Osteocyte (in vitro differentiated cells): ENCODE results near the gene CDH4. TPM values are rescaled to one million over a fixed set of nuclear protein-coding genes. Genes with fewer than 3 reads are reported as not detected.

Experiments used
- DNase-seq: peaks from one replicate; pipeline ENCODE4 v3.0.0; 2021; ENCODE audit warnings: mixed read lengths; ENCODE audit not compliant: unreplicated experiment; ENCODE audit errors: extremely low spot score
- H3K27ac Mint-ChIP-seq: one replicate; pipeline ENCODE4 v1.8.0; 2021; ENCODE audit warnings: mild to moderate bottlenecking, mixed read lengths; ENCODE audit not compliant: unreplicated experiment
- H3K27me3 Mint-ChIP-seq: one replicate; pipeline ENCODE4 v1.8.0; 2021; ENCODE audit warnings: mixed read lengths; ENCODE audit not compliant: unreplicated experiment
- H3K36me3 Mint-ChIP-seq: one replicate; pipeline ENCODE4 v1.8.0; 2021; ENCODE audit warnings: mixed read lengths; ENCODE audit not compliant: unreplicated experiment
- H3K4me1 Mint-ChIP-seq: one replicate; pipeline ENCODE4 v1.8.0; 2021; ENCODE audit warnings: mixed read lengths; ENCODE audit not compliant: unreplicated experiment
- H3K4me3 Mint-ChIP-seq: one replicate; pipeline ENCODE4 v1.8.0; 2021; ENCODE audit warnings: mild to moderate bottlenecking, moderate library complexity, mixed read lengths; ENCODE audit not compliant: unreplicated experiment
- H3K9me3 Mint-ChIP-seq: one replicate; pipeline ENCODE4 v1.8.0; 2021; ENCODE audit warnings: mixed read lengths; ENCODE audit not compliant: unreplicated experiment
- CTCF ChIP-seq: fragments of 200-600 bp; sonication (generic); IDR thresholded peaks from 2 replicates; pipeline ENCODE4 v1.5.0; 2021; ENCODE audit warnings: antibody characterized with exemption, mild to moderate bottlenecking, moderate library complexity
- total RNA-seq: library from RNA; stranded (reverse); gene quantifications from 2 replicates; pipeline ENCODE4 v1.2.1, GENCODE V29; 2021

Gene CDH4
- total RNA-seq, 1 donor from 2014 or later = 1.3 TPM

GRCh38 chr20:61692479-61692878 is 440.4 kb downstream of the CDH4 start:
- no peaks in the 10 kb centered on the region for H3K4me1 Mint-ChIP-seq
- H3K9me3 Mint-ChIP-seq = no peaks in the 10 kb centered on the region
- no peak overlapping the region for H3K4me3 Mint-ChIP-seq
- no peak overlapping the region for H3K27ac Mint-ChIP-seq
- TF ChIP-seq CTCF = no peak
- no peaks in the 10 kb centered on the region for H3K27me3 Mint-ChIP-seq
- no peak for DNase-seq
- H3K36me3 Mint-ChIP-seq = no peaks in the 10 kb centered on the region

- H3K9me3 Mint-ChIP-seq = no peaks in the 10 kb centered on the region
- H3K27me3 Mint-ChIP-seq = no peaks in the 10 kb centered on the region
- DNase-seq = no peak
- H3K27ac Mint-ChIP-seq = no peak overlapping the region
- TF ChIP-seq CTCF = no peak
- no peak overlapping the region for H3K4me3 Mint-ChIP-seq
- H3K4me1 Mint-ChIP-seq = no peaks in the 10 kb centered on the region
- no peaks in the 10 kb centered on the region for H3K36me3 Mint-ChIP-seq
These were observed 441.1 kb downstream of the CDH4 start for GRCh38 chr20:61693055-61693600.

- Mint-ChIP-seq H3K36me3 (no peaks in the 10 kb centered on the region), H3K4me1 (no peaks in the 10 kb centered on the region), H3K4me3 (no peak overlapping the region), H3K27me3 (no peaks in the 10 kb centered on the region), H3K27ac (no peak overlapping the region), H3K9me3 (no peaks in the 10 kb centered on the region)
- no peak for DNase-seq
- TF ChIP-seq CTCF = no peak
These were observed 442.6 kb downstream of the CDH4 start for GRCh38 chr20:61694682-61695081.

- Mint-ChIP-seq H3K27ac (no peak overlapping the region), H3K36me3 (no peaks in the 10 kb centered on the region), H3K27me3 (no peaks in the 10 kb centered on the region), H3K4me1 (no peaks in the 10 kb centered on the region), H3K9me3 (no peaks in the 10 kb centered on the region), H3K4me3 (no peak overlapping the region)
- DNase-seq = no peak
- no peak for TF ChIP-seq CTCF
These were observed 443.7 kb downstream of the CDH4 start for GRCh38 chr20:61695741-61696140.

GRCh38 chr20:61696181-61696735 is 444.2 kb downstream of the CDH4 start:
- H3K4me3 Mint-ChIP-seq = no peak overlapping the region
- no peak for TF ChIP-seq CTCF
- no peaks in the 10 kb centered on the region for H3K36me3 Mint-ChIP-seq

More at GRCh38 chr20:61696181-61696735, 444.2 kb downstream of the CDH4 start:
- H3K27me3 Mint-ChIP-seq = no peaks in the 10 kb centered on the region
- H3K9me3 Mint-ChIP-seq = no peaks in the 10 kb centered on the region
- DNase-seq = no peak
- H3K4me1 Mint-ChIP-seq = no peaks in the 10 kb centered on the region
- H3K27ac Mint-ChIP-seq = no peak overlapping the region
